RPMI8226 (cell line): ENCODE results near the gene GJA10.
"Not testable (repeated sequence)": the region's sequence is repeated elsewhere in the genome, so short reads cannot be mapped to it uniquely, and the experiment has no call there.

ENCODE experiments used
- DNase-seq: peaks from one replicate; pipeline ENCODE4 v3.0.0-alpha.2; 2015

The GJA10 gene

GRCh38 chr6:89894169-89894568, at the start of gene GJA10:
GJA10 (plus strand) TSS chr6:89894469; CDS start chr6:89894469, 0 bp downstream.
- no peak for DNase-seq

GRCh38 chr6:89847513-89847912, 46.8 kb upstream of the GJA10 start:
- DNase-seq, result not testable (repeated sequence)

GRCh38 chr6:89853068-89853467, 41.2 kb upstream of the GJA10 start:
- DNase-seq, result no peak

- DNase-seq, result no peak
These were observed 36.2 kb upstream of the GJA10 start for GRCh38 chr6:89858041-89858440.

GRCh38 chr6:89859744-89860143, 34.5 kb upstream of the GJA10 start:
- DNase-seq, result no peak

- no peak for DNase-seq
These were observed 32.0 kb upstream of the GJA10 start for GRCh38 chr6:89862273-89862672.

GRCh38 chr6:89862698-89863097, 31.6 kb upstream of the GJA10 start:
- DNase-seq, result no peak

- DNase-seq, result no peak
These were observed 28.1 kb upstream of the GJA10 start for GRCh38 chr6:89866024-89866678.

- DNase-seq, result no peak
These were observed 20.5 kb upstream of the GJA10 start for GRCh38 chr6:89873721-89874120.

- DNase-seq, result no peak
These were observed 19.8 kb upstream of the GJA10 start for GRCh38 chr6:89874438-89874837.

GRCh38 chr6:89886378-89887120, 7.7 kb upstream of the GJA10 start:
- DNase-seq, result no peak

GRCh38 chr6:89887452-89888137, 6.7 kb upstream of the GJA10 start:
- DNase-seq, result no peak

- DNase-seq, result no peak
These were observed 6.1 kb upstream of the GJA10 start for GRCh38 chr6:89888138-89888514.

- DNase-seq, result no peak
These were observed 5.4 kb upstream of the GJA10 start for GRCh38 chr6:89888871-89889270.

- not testable (repeated sequence) for DNase-seq
These were observed 3.3 kb upstream of the GJA10 start for GRCh38 chr6:89890845-89891528.

- DNase-seq, result not testable (repeated sequence)
These were observed 1.7 kb upstream of the GJA10 start for GRCh38 chr6:89892577-89892976.

- DNase-seq, result no peak
These were observed 1.1 kb downstream of the GJA10 start for GRCh38 chr6:89895276-89895874.

- DNase-seq, result not testable (repeated sequence)
These were observed 16.0 kb downstream of the GJA10 start for GRCh38 chr6:89910001-89910901.

- no peak for DNase-seq
These were observed 16.6 kb downstream of the GJA10 start for GRCh38 chr6:89910902-89911240.

- DNase-seq, result no peak
These were observed 22.1 kb downstream of the GJA10 start for GRCh38 chr6:89916136-89916920.

- no peak for DNase-seq
These were observed 22.9 kb downstream of the GJA10 start for GRCh38 chr6:89917216-89917615.
